ENCODE data around the gene RDM1. TPM values are rescaled to one million over a fixed set of nuclear protein-coding genes. Genes with fewer than 3 reads are reported as not detected.

RDM1 gene
- total and polyA plus RNA-seq, 2 of the 4 experiments (the other 2 are of a cell fraction) = 0.18 TPM; not detected in 1

- no peaks in the 10 kb centered on the region for H3K9me3 ChIP-seq (ENCODE audit: control insufficient read depth, insufficient read depth, low read length)
- ATAC-seq (ENCODE audit: low read depth) = no peak
- in situ Hi-C loops (cut with MboI; ENCODE audit: low sequenced_read_pairs) (no loop called here), dilution Hi-C loops (cut with HindIII; ENCODE audit: low sequenced_read_pairs, unreplicated experiment) (no loop called here), intact Hi-C loops (cut with micrococcal nuclease) (no loop called here)
- no peak overlapping the region for H3K4ac ChIP-seq (ENCODE audit: low read depth, low read length)
- H3K36me3 ChIP-seq (ENCODE audit: control insufficient read depth, insufficient read depth, low read length) = no peaks in the 10 kb centered on the region
- no peak overlapping the region for H3K4me2 ChIP-seq (ENCODE audit: low read depth, low read length)
- TF ChIP-seq RAD21 (IDR thresholded peaks at IDR 0.05; ENCODE audit: low read length) (no peak), NFE2L2 (IDR thresholded peaks at IDR 0.05; ENCODE audit: low read depth, low read length) (no peak), MXI1 (IDR thresholded peaks at IDR 0.05; ENCODE audit: borderline replicate concordance, low read depth, low read length) (no peak), FOS (IDR thresholded peaks at IDR 0.05; ENCODE audit: low read depth, low read length) (no peak), USF2 (IDR thresholded peaks at IDR 0.05; ENCODE audit: low read depth, low read length) (no peak), BHLHE40 (IDR thresholded peaks at IDR 0.05; ENCODE audit: low read depth, low read length) (no peak), SMC3 (IDR thresholded peaks at IDR 0.05; ENCODE audit: low read depth, low read length) (no peak), CHD1 (IDR thresholded peaks at IDR 0.05; ENCODE audit: low read depth, low read length) (no peak), CEBPB (IDR thresholded peaks at IDR 0.05; ENCODE audit: low read depth, low read length) (no peak)
- no peak overlapping the region for H3K27ac ChIP-seq (ENCODE audit: insufficient read depth, low read length)
- H4K5ac ChIP-seq (ENCODE audit: low read depth, low read length) = no peak overlapping the region
- no peaks in the 10 kb centered on the region; the same call in 1 of the 2 replicates for H3K9me1 ChIP-seq (ENCODE audit: insufficient read depth, low read length)
- 17% methylated on average over 2 of the region's 4 CpGs; no CpG with 5 or more reads in 1 of the 2 experiments for WGBS, 2 experiments (ENCODE audit: extremely low coverage in 2 of 2, insufficient read length in 1 of 2)
- H3K23ac ChIP-seq (ENCODE audit: low read depth, low read length) = no peak overlapping the region
- CTCF ChIA-PET = no interaction called here
- H3K56ac ChIP-seq (ENCODE audit: extremely low read depth, insufficient read depth, low read length) = no peak overlapping the region
- no peak overlapping the region for H2BK5ac ChIP-seq (ENCODE audit: low read depth, low read length, poor library complexity, severe bottlenecking)
- no TSS peak for BruUV-seq (replicated peaks)
- H2BK120ac ChIP-seq (ENCODE audit: low read depth, low read length) = no peak overlapping the region
- H3K4me3 ChIP-seq (ENCODE audit: insufficient read depth, low read depth, low read length) = no peak overlapping the region
- no peak overlapping the region for H2AFZ ChIP-seq (replicated peaks; ENCODE audit: low read length, poor library complexity)
- no peaks in the 10 kb centered on the region for H3K4me1 ChIP-seq (ENCODE audit: control insufficient read depth, insufficient read depth, low read length)
- no peak overlapping the region for H2BK15ac ChIP-seq (ENCODE audit: low read depth, low read length)
- DNase-seq = no peak
- H4K8ac ChIP-seq (ENCODE audit: low read depth in 2 of 2, low read length in 2 of 2) = no peak overlapping the region
- no peaks in the 10 kb centered on the region; the same call in 1 of the 2 replicates for H4K20me1 ChIP-seq (ENCODE audit: insufficient read depth, low read length)
- peaks cover 2% of the 10 kb centered on the region; the same call in 1 of the 2 replicates for H3K27me3 ChIP-seq (ENCODE audit: control insufficient read depth, insufficient read depth, low read length)
- H4K91ac ChIP-seq (ENCODE audit: insufficient read depth, low read depth, low read length) = no peak overlapping the region
- no peak overlapping the region for H3K14ac ChIP-seq (replicated peaks; ENCODE audit: low read depth, low read length)
- no peak overlapping the region for H2AK5ac ChIP-seq (ENCODE audit: low read depth, low read length)
- no peaks in the 10 kb centered on the region for H3K79me1 ChIP-seq (ENCODE audit: low read depth in 1 of 2, low read length in 2 of 2)
- H2BK20ac ChIP-seq (ENCODE audit: low read depth, low read length) = no peak overlapping the region
- POLR2A ChIA-PET (ENCODE audit: unreplicated experiment) = no interaction called here
- no peak overlapping the region for H3K18ac ChIP-seq (ENCODE audit: low read depth, low read length)
- H2AK9ac ChIP-seq (replicated peaks; ENCODE audit: low read depth, low read length, poor library complexity) = no peak overlapping the region
- H3K9ac ChIP-seq (ENCODE audit: low read depth, low read length) = no peak overlapping the region
Observed at GRCh38 chr17:35913609-35914008, 17.0 kb downstream of the RDM1 start.
